GM10266 (cell line): ENCODE data around the gene ALG1.
"Not testable (repeated sequence)": the region's sequence is repeated elsewhere in the genome, so short reads cannot be mapped to it uniquely, and the experiment has no call there.

Experiments
- DNase-seq: peaks from one replicate; pipeline ENCODE4 v3.0.0; 2012; ENCODE audit errors: extremely low spot score
- CTCF ChIP-seq: IDR thresholded peaks from 2 replicates; pipeline ENCODE4 v1.5.1; 2012; ENCODE audit warnings: mild to moderate bottlenecking, low read depth; ENCODE audit not compliant: control insufficient read depth, insufficient read depth; ENCODE audit errors: missing control alignments

ALG1 gene

GRCh38 chr16:5044011-5044540, 27.6 kb upstream of the ALG1 start:
- DNase-seq, result no peak
- no peak for TF ChIP-seq CTCF

GRCh38 chr16:5044581-5044980, 27.1 kb upstream of the ALG1 start:
- DNase-seq, result not testable (repeated sequence)

DNA sequence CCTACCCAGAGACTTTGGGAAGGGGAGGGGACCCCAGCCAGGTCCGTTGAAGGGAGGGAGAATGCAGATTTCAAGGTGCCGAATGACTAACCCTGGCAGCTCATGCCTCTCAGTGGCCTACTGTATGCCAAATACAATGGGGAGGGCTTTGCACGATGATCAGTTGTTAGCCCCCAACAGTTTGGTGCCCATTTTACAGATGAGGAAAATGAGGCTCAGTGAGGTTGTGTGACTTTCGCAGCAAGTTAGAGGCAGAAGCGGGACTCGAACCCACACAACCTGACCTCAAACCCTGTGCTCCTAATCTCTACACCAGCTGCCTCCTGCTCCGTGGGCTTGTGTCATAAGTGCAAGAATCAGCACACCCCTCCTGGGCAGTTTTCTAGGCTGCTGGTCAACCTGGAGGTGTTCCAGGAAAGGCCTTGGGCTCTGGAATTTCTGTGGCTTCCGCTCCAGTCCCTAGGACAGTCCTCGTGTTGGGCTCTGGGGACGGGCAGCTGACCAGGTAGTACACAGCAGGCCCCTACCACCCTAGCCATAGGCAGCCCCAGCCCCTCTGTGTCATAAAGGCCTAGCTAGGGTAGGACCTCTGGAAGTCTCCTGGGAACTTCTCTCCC, 26.0 kb upstream of the ALG1 start:
- no peak for TF ChIP-seq CTCF
- no peak for DNase-seq

DNA sequence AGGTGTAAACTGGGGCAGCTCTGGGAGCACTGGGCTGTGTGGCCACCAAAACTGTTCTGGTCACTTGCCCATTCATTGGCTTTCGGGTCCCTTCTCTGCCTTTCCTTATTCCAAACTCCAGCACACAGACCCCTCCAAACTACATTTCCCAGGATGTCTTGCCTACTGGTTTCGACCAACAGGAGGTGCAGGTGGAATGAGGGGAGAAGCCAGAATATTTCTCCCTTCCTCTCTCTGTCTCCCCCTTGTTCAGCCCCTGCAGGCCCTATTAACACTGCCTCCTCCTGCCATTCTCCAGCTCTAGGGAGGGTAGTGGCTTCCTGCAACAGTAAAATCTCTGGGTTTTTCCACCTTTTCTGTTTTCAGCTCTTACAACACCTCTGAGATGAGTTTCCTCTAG, 24.7 kb upstream of the ALG1 start:
- no peak for DNase-seq
- TF ChIP-seq CTCF, result no peak

DNA sequence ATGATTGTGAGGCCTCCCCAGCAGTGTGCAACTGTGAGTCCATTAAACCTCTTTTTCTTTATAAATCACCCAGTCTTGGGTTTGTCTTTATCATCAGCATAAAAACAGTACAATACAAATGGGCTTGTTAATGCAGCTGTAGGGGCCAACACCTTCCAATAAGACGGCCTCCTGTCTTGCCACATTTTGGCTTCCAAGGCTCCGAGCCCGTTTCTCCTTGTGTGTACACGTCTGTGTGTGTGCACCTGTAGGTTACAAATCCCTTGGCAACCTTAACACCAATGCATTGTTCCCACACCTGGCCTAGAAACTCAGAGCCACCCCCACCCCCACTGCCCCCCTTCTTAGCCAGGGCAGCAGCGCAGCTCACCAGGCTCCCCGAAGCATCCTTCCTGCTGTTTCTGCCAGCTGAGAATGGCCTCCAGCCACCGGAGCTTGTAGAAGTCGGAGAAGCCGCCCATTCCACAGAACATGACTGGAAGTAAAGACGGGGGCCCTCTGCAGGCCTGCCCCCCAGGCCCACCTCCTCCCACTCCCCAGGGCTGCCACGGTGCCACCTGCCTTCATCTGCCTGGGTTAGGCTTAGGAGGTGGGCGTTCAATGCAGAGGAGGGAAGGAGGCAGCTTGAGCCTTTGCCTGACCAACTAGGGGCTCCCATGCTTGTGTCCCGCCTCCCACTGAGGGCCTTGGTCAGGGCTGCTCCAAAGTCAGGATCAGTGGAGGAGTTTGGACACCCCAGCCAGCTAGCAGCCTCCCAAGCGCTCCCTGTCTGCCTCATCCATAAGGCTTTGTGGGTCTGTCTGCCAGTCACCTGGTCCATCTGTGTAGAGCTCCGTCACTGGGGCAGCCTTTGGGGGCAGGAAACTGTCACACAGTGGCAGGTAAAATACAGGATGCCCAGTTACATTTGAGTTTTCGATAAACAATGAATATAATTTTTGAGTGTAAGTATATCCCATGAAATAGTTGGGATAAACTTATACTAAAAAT, 16.5 kb upstream of the ALG1 start:
- TF ChIP-seq CTCF, result no peak
- DNase-seq, result no peak

GRCh38 chr16:5056352-5056751, 15.3 kb upstream of the ALG1 start:
- TF ChIP-seq CTCF, result peak; percentile 70
- peak; percentile 60 for DNase-seq

DNA sequence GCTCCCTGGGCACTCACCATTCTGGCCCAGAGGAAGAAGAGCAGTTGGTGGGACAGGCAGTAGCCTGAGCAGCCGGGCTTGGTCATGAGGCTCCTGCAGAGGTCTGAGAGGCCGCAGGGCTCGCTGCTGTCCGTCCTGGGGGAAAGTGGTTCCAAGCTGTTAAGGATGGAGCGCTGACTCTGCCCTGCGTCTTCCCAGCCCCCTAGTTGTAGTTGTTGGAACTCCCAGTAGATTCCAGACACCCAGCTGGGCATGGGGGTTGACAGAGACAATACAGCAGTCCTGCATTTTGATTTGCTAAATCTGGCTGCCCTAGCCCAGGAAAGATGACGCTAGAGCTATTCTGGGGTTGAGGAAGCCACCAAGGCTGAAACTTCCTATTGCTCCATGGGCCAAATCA, 13.2 kb upstream of the ALG1 start:
- DNase-seq, result no peak
- no peak for TF ChIP-seq CTCF
